Activated CD8-positive, alpha-beta memory T cell treated with anti-CD3 and anti-CD28 coated beads, Interleukin-2, amount 50 U/mL, for 4 hours (primary cell): ENCODE measurements around the gene ANK3.
"Not testable (repeated sequence)": the region's sequence is repeated elsewhere in the genome, so short reads cannot be mapped to it uniquely, and the experiment has no call there.

Experiments used
- DNase-seq: peaks from one replicate; pipeline ENCODE4 v3.0.0-alpha.2; 2020

ANK3 gene

DNA sequence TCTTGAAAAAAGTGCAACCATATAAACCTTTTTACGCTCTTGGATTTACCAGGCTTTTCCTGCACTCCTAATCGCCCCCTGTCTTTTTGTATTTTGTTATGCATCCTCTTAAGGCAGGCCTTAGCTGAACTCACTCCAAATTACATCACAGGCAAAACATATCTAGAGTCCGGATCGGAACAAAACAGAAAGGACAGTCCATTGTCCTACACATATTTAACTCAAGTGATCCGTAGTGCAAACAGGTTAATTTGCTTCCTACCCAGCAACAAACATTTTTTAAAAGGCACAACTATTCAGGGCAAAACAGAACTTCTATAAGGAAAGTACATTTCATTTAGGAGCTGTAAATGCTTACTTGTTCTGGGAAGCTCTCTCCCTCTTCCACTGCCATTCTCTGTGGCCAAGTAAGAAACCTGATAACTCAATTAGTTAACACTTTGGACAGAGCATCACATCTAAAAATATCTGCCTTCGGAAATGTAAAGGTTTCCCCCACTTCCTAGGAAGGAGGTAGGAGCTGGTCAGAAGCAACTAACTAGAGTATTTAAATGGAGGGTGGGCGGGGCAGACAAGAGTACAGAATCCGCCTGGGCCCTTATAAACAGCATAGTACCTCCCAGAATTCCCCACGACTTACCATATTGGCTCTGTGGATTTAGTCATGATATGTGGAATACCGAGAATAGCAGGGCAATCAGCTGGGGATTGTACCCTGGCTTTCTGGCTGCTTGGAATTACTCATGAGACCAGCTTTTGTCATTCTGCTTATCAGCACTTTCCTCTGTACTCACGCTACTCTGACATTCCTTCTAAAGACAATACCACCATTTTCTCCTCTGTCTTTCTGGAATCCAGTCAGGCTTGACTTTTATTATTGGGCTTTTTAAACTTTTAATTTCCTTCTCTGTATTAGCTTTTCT lies 89.5 kb downstream of the ANK3 start:
- DNase-seq, result no peak

DNA sequence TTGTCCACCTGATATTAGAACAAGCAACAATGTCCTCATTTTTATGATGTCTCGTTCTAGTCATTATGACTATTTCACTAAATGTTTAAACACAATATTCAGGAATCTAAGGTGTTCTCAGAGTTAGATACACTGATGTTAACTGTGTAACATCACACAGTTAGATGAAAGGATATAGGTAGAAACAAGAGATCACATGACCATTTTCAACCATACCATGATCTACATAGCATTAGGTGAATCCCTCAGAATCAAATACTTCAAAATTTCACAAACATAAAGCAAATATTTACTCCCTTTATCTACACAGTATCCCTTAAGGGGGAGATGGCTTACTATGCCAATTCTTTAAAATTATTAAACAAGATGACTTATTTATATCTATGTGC lies 90.3 kb downstream of the ANK3 start:
- DNase-seq, result no peak

DNA sequence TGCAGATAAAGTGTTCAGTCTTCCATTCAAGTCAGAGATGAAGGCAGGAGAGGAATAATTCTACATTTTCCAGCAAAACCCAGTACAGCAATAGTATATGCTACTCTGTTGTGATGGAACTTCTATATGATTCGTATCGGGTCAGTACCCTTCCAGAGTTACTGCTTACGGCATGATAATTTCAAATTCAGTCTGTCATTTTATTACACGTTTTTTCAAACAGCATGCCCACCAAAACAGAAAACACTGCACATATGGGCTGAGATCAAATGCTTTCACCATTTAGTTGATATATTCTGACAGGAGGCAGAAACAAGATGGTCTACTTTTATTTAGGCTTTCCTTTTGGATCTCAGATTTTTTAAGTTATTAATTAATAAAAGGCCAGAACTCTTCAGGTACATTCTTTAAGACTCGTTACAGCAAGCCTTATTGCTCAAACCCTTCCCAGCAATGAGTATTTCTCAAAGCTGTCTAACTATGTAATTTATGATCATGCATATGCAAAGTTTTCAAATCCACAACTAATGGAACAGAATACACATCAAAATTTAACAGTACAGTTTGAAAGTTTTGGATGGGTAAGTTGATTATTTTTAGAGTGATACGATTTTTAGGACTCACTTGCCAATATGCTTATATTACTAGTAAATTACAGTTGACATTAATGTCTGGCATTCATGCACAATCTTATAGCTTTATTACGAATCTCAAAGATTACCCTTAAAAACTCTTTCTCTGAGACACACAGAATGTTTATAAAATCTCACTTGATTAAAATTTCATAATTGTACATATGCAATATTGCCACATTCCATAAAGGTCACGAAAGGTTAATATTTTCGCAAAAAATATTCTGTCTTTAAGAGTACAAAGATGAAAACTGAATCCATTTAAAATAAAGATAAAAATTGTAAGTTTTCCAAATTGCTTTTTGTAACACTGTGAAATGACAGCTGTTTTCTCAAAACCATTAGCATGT lies 91.0 kb downstream of the ANK3 start:
- no peak for DNase-seq

DNA sequence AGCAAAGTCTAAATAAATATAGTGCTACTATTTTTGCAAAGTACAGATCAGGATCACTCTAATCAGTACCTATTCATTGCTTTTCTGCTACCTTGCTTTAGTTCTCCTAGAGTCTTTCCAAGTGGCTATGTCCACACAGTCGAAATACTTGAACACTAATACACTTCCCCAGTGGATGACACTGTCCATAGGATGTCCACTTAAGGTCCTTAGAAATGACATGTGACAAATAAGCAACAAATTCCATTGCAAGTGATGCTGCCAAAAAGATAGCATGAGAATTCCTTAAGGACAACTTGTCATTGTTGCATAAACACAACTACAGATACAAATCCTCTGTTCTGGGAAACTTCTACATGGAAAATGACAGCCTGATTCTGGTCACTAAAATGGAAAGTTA lies 93.6 kb downstream of the ANK3 start:
- no peak for DNase-seq

DNA sequence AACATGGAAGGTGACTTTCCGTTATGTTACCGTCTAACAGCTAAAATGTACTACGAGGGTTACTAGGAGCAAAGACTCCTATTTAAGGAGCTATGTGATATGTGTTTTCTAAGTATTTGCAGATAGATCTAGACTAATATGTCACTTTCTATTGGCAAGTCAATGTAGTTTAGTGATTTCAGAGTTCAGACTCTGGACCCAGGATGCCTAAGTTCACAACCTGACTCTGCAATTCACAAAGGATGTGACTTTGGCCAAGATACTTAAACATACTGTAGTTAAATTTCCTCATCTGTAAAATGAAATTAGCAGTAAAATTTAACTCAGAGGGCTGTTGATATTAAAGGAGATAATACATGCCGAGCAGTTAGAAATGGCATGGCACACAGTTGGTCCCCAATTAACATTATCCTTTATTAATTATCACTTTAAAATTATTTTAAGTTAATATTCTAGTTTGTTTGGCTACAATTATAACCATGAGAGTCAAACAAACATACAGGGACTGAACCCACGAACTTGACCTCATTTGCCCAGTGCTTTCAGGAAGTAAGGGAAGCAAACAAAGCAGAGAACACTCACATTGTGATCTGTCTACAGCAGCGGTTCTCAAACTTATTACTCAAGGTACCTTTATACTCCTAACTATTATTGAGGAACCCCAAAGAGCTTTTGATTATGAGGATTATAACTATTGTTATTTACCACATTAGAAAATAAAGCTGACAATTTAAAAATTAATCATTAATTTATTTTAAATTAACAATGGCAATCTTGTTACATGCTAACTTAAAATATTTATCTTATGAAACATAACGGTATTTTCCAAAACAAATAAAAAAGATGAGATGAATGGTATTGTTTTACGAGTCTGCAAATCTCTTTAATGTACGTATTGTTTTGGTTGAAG lies 94.4 kb downstream of the ANK3 start:
- no peak for DNase-seq

DNA sequence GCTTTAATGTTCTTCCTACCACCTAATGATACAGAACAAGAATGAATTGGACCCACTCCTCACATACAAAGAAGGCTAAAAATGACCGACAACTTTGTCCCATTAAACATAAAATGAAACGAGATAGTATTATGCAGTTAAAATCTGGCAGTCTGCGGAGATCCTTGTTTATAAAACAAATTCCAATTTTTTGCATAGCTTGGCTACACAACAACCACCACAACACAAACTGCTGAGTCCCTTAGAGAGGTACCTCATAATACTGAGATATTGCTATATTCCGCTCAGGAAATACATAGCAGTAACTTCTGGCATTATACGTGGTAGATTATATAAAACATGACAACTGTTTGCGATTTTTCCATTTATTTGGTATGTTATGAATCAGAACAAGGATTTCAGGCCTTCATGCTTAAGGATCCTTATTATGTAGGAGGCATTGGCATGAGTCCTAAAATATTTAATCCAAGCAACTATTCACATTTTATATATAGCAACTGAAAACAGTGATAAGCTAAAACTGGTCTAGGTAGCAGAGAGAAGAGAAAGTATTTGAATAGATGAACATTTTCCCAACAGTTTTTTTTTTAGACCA lies 96.0 kb downstream of the ANK3 start:
- DNase-seq, result no peak

DNA sequence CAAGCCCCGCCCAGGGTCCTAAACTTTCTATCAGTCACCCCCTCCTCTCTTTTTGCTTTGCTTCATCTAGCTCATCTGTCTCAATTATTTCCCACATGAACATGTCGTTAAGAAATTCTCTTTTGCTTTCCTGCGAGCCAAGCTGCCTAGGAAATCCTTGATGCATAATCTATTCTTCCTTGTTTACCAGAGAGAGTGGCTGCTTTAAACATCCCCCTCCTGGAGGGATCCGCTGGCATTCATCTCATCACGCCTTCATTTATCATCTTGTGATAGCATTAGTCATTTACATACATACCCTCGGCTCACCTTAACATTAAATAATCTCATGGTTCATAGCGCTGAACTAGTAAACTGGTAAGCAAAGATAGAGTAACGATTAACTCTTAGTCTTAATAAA lies 96.7 kb downstream of the ANK3 start:
- no peak for DNase-seq

DNA sequence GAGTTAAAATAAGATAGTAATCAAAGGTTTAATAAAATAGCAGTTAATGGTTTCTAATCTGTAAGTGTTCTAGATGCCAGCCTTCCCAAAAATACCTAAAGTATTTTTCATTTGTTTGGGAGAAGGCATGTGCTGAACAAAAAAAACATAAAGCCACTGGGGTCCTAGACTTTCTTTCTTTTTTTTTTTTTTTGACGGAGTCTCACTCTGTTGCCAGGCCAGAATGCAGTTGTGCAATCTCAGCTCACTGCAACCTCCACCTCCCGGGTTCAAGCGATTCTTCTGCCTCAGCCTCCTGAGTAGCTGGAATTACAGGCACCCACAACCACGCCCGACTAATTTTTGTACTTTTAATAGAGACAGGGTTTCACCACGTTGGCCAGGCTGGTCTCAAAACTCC lies 97.1 kb downstream of the ANK3 start:
- not testable (repeated sequence) for DNase-seq

DNA sequence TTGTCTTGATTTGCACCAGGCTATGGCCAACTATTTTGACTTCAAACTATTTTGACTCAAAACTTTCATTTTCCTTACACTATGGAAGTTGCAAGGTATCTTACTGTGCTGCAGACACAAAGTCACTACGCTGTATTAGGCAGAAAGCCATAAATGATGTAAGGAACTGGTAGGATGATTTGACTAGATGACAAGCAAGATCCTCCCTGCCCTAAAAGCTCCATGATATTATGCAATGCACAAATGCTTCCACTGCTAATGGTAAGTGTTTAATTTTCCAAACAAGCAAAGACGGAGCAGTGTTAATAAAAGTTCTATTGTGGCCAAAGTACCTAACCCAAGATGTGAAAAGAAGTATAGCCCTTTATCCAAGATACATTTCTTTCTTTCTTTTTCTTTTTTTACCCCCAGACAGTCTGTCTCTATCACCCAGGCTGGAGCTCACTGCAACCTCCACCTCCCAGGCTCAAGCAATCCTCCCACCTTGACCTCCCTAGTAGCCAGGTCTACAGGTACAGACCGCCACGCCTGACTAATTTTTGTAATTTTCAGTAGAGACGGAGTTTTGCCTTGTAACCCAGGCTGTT lies 98.2 kb downstream of the ANK3 start:
- no peak for DNase-seq

DNA sequence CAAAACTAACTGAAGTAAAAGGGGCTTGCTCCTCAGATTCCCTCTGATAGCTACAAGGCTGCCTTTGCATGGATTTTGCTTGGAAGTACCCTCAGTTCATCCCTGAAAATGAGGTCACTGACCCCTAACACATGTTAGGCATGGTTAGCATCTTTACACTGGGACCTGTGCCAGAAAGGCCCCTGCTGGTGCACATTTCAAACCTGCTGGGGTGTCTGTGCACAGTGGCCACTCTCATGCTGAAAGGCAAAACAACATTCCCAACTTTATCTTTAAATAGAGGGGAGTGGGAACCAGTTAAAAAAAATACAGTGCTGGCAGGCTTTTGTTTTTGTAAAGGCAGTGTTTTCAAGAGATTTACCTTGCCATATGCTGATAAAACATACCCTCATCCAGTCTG lies 99.1 kb downstream of the ANK3 start:
- no peak for DNase-seq

DNA sequence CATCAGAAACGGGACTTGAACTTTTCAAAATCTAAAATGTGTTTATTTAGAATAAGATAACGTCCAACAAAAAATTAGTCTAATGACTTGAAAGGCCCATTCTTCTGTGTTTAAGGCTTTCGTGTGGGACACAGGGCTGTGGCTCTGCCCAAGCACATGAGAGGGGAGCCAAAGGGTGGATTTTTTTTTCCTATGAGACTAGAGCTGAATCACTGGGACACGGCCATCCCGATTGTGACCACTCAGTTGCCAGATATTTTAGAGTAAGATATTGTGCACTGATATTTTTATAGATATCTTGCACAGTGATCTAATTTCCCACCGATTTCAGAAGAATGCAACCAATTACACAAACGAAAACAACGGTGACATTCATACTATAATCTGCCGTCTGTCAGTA lies 99.9 kb downstream of the ANK3 start:
- DNase-seq, result no peak

DNA sequence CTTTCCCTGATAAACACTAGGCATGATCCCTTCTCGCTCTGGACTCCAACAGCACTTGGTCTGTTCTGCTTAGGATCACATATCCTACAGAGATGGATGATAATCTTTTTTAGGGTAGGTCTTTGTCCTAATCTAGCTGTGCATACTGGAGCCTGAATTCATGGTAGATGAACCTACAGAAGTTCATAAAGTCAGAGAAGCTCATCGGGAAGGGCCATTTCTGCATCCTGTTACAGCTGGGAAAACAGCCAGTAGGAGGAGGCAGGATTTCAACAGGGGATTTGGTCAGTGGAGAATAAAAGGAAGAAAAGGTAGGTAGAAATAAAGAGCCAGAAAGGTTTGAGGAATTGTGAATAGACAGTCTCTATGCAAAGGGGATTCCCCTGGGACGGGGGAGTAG lies 101.4 kb downstream of the ANK3 start:
- DNase-seq, result no peak

DNA sequence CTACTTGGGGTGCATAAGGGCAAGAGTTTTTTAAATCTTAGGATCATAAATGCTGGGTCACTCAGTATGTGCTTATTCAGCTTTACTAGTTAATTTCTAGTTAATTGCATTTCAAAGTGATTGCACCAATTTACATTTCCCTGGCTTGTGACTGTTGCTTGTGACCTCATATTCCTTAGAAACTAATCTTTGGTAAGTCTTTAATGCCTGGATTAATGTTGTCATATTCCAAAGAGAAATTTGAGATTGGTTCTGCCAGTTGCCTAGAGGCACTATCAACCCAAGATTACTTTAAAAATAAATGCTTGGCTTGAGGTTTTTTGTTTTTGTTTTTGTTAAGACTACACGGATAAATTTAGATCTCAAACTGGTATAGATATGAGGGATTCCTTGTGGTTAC lies 103.1 kb downstream of the ANK3 start:
- no peak for DNase-seq

DNA sequence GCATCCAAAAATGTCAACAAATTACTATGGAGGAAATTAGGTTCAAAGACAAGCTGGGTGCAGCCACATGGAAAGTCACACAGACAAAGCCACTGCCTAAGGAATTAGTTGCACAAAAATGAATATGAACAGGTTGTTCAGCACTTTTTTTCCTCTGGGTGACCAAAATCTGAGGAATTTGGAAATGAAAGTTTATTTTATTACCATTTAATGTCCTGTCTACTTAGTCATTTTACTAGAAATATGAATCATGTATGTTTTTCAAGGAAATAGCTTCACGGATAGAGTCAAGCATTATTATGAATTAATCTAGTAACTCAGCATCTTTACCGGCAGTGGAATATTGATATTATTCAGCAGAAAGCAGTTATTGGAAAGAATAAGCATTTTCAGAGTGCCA lies 106.3 kb downstream of the ANK3 start:
- no peak for DNase-seq

DNA sequence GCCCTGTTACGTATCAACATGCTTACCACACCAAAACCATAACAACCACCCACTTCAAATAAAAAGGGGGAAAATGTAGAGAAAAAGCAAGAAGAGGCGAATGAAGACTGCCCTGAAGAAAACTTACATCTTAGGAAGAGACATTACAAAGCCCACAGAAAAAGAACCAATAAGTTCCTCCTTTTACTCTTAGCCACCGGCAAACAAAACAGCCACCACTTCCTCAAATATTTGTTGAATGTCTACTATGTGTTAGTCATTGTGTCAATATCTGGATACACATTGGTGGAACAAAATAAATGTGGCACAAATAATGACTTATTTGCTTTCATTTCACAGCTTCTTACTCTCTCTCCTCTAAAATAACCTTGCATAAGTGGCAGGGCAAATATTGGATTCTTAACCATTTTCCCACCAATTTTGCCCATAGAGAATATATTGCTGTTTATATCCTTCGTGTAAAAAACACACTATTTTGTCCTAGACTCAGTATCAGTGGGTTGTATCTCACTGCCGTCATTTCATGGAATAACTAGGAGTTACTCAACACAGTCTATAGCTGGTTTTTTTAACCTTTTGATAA lies 106.8 kb downstream of the ANK3 start:
- no peak for DNase-seq

DNA sequence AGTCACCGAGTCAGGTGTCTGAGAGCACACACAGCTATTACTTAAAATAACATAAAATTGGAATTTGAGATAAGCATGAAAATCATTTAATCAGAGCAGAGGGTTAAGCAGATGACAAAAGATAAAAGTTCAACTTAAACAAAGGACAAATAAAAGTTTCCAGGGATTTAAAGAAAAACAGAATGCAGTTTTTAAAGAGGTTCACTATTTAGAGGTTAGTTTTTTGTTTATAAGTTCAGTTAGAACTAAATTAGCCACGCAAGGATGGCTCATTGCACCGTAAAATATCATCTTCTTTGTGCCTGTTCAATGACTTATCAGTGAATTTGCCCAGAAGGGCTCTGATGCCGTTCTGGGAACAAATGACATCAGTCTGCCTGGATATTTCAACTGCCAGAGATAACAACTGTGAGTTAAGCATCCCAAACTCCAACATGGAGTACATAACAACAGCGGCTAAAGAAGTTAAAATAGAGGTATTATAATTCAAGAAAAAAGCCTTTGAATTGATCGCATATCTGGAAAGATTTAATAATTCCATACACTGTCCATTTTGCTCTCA lies 107.8 kb downstream of the ANK3 start:
- DNase-seq, result no peak

DNA sequence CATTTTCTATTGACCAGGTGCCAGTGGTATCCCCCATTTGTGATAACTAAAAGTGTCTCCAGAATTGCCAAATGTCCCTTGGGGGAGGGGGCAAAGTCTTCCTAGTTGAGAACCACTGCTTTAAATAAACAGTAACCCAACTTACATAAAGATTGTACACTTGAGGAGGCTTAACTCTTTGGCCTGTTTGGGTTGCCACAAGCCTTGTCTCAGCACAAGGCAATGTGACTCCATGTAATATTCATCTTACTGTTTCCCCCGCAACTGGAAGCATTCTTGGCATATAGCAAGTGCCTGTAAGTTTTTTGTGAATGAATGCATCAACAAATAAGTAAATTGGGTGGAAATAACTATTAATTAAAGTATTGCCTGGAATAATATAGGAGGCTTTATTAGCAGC lies 108.3 kb downstream of the ANK3 start:
- no peak for DNase-seq

DNA sequence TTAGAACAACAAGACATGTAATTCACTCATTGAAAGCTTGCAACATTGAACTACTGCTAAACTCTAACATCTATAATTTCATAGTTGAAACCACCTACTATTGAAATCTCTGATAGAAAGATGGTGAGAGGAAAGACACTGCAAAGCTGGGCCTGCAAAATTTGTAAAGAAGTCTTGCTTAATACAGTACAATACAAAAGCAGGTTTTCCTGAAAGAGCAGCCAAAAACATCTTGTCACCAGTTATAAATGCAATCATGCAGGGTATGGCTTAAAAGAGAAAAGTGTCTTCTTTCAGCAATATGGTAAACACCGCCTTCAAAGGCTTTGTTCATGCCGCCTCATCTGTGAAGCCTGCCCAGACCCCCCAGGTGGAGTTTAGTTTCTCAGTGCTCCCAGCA lies 109.2 kb downstream of the ANK3 start:
- DNase-seq, result no peak

DNA sequence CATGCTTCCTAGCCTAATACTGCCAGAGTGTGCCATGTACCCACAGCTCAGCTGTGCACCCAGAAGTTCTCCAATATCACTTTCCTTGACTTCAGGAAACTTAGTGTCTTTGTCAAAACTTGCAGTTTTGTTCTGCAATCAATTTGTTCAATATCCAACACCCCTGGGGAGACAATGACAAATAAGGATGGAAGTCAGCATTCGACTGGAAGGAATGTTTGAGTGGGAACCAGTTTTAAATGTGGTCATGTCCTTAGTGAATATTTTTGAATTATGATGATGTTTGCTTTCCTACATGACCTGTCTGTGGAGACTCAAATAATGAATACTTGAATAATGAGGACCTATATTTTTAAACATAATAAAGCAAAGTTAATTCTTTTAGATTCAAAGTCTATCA lies 112.0 kb downstream of the ANK3 start:
- DNase-seq, result no peak

DNA sequence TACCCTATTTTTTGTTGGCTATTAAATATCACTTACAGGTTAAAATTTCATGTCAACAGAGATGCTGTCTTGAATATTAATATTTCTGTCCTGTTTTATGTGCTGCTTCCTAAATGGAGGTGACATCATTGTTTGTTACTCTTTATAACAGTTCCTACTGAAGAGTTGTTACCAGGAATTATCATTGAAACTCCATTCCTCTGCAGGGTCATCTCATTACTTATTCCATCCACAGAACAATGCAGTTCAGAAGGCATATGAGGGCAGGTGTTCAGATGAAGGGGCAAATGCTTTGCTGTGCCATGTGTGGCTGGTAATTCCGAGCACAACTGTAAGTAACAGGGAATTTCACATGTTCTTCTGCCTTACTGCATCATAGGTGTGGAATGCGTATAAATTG lies 113.4 kb downstream of the ANK3 start:
- DNase-seq, result no peak

DNA sequence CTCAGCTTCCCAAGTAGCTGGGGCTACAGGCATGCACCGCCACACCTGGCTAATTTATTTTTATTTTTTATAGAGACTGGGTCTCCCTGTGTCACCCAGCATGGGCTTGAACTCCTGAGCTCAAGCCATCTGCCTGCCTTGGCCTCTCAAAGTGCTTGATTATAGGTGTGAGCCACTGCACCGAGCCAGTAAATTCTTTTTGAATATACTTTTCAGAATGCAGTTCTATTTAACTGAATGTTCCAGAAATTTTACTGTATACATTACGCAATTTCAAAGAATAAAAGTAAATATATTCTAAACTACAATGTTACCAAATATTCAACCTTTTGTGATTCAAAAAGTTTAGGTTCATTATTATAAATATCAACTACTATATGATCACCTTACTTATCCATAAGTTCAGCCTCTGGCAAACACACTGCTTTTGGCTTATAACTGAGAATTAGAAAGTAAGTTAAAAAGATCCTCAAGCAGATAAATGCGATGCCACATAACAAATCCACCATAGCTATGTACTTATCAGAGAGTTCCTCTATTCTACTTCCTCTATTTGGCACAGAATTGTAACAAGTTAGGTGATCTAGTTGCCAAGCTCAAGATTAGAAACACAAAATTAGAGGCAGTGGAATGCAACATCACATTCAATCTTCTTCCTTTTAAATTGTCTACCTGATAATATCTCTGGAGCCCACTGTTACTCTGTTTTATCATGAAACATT lies 118.2 kb downstream of the ANK3 start:
- DNase-seq, result no peak
